H9 (cell line): ENCODE results near the gene KLHL7. TPM values are rescaled to one million over a fixed set of nuclear protein-coding genes. Genes with fewer than 3 reads are reported as not detected.

Source experiments
- DNase-seq: peaks from one replicate; pipeline ENCODE4 v3.0.0-alpha.2; 2017
- H2AFZ ChIP-seq: one replicate; pipeline ENCODE4 v1.6.1; 2013; ENCODE audit warnings: mild to moderate bottlenecking, low read length, control low read depth, moderate library complexity
- H2AK5ac ChIP-seq: 2 replicates; pipeline ENCODE4 v1.6.1; 2013; ENCODE audit warnings: low read length, control low read depth, mixed read lengths; ENCODE audit not compliant: insufficient read length
- H2BK120ac ChIP-seq: one replicate; pipeline ENCODE4 v1.6.1; 2013; ENCODE audit warnings: low read depth, mild to moderate bottlenecking, low read length, control low read depth, inconsistent platforms; ENCODE audit not compliant: poor library complexity, severe bottlenecking
- H2BK12ac ChIP-seq: 2 replicates; pipeline ENCODE4 v1.6.1; 2013; ENCODE audit warnings: low read length, control low read depth, mixed read lengths, low read depth; ENCODE audit not compliant: insufficient read length
- H2BK15ac ChIP-seq: 2 replicates; pipeline ENCODE4 v1.6.1; 2013; ENCODE audit warnings: low read depth, low read length, control low read depth
- H2BK20ac ChIP-seq: one replicate; pipeline ENCODE4 v1.6.1; 2013; ENCODE audit warnings: low read depth, mild to moderate bottlenecking, low read length, control low read depth, inconsistent platforms; ENCODE audit not compliant: poor library complexity, severe bottlenecking
- H2BK5ac ChIP-seq: 2 replicates; pipeline ENCODE4 v1.6.1; 2013; ENCODE audit warnings: low read length, control low read depth, mixed read lengths; ENCODE audit not compliant: insufficient read length
- H3K14ac ChIP-seq: 2 replicates; pipeline ENCODE4 v1.6.1; 2013; ENCODE audit warnings: low read length, control low read depth; ENCODE audit not compliant: insufficient read depth
- H3K18ac ChIP-seq: 2 replicates; pipeline ENCODE4 v1.6.1; 2013; ENCODE audit warnings: low read depth, mild to moderate bottlenecking, mixed read lengths, low read length, control low read depth; ENCODE audit not compliant: insufficient read length
- H3K23ac ChIP-seq: 2 replicates; pipeline ENCODE4 v1.6.1; 2013; ENCODE audit warnings: low read length, control low read depth, mixed read lengths, low read depth; ENCODE audit not compliant: insufficient read length
- H3K23me2 ChIP-seq: 2 replicates; pipeline ENCODE4 v1.6.1; 2013; ENCODE audit warnings: low read depth, mild to moderate bottlenecking, mixed read lengths, low read length, control low read depth; ENCODE audit not compliant: insufficient read length, poor library complexity, severe bottlenecking
- H3K27ac ChIP-seq: 2 replicates; pipeline ENCODE4 v1.5.1; 2013; ENCODE audit warnings: low read length, control low read depth, mixed read lengths, low read depth; ENCODE audit not compliant: insufficient read length
- H3K27me3 ChIP-seq: 2 replicates; pipeline ENCODE4 v1.6.1; 2013; ENCODE audit warnings: low read length, control low read depth, inconsistent platforms; ENCODE audit not compliant: insufficient read depth
- H3K4ac ChIP-seq: 2 replicates; pipeline ENCODE4 v1.6.1; 2013; ENCODE audit warnings: low read depth, mild to moderate bottlenecking, control low read depth, inconsistent platforms, low read length, moderate library complexity
- H3K4me1 ChIP-seq: 2 replicates; pipeline ENCODE4 v1.6.1; 2013; ENCODE audit warnings: low read length, control low read depth, inconsistent platforms; ENCODE audit not compliant: insufficient read depth
- H3K4me2 ChIP-seq: 2 replicates; pipeline ENCODE4 v1.6.1; 2013; ENCODE audit warnings: low read length, control low read depth, mixed read lengths; ENCODE audit not compliant: insufficient read length, insufficient read depth
- H3K56ac ChIP-seq: 2 replicates; pipeline ENCODE4 v1.6.1; 2013; ENCODE audit warnings: low read depth, mild to moderate bottlenecking, mixed read lengths, low read length, control low read depth; ENCODE audit not compliant: insufficient read length
- H3K79me1 ChIP-seq: 2 replicates; pipeline ENCODE4 v1.6.1; 2013; ENCODE audit warnings: low read depth, mild to moderate bottlenecking, moderate library complexity, low read length, control low read depth, inconsistent platforms; ENCODE audit not compliant: insufficient read depth, poor library complexity, severe bottlenecking
- H3K79me2 ChIP-seq: 2 replicates; pipeline ENCODE4 v1.6.1; 2013; ENCODE audit warnings: low read length, control low read depth, inconsistent platforms; ENCODE audit not compliant: insufficient read depth
- H3K9ac ChIP-seq: 2 replicates; pipeline ENCODE4 v1.6.1; 2013; ENCODE audit warnings: low read length, control low read depth, mixed read lengths; ENCODE audit not compliant: insufficient read length; ENCODE audit errors: extremely low read depth
- H3K9me3 ChIP-seq: one replicate; pipeline ENCODE4 v1.6.1; 2013; ENCODE audit warnings: low read depth, low read length, inconsistent platforms; ENCODE audit not compliant: control insufficient read depth
- H3T11ph ChIP-seq: one replicate; pipeline ENCODE4 v1.6.1; 2013; ENCODE audit warnings: mild to moderate bottlenecking, low read length, control low read depth, inconsistent platforms
- H4K20me1 ChIP-seq: one replicate; pipeline ENCODE4 v1.6.1; 2013; ENCODE audit not compliant: control insufficient read depth, insufficient read length, insufficient read depth
- H4K5ac ChIP-seq: 2 replicates; pipeline ENCODE4 v1.6.1; 2013; ENCODE audit warnings: low read depth, mild to moderate bottlenecking, mixed read lengths, low read length, control low read depth; ENCODE audit not compliant: insufficient read length
- H4K8ac ChIP-seq: replicated peaks from 2 replicates; pipeline ENCODE4 v1.6.1; 2013; ENCODE audit warnings: low read length, control low read depth, mixed read lengths, low read depth; ENCODE audit not compliant: insufficient read length
- H4K91ac ChIP-seq: 2 replicates; pipeline ENCODE4 v1.6.1; 2013; ENCODE audit warnings: low read depth, mild to moderate bottlenecking, moderate library complexity, mixed read lengths, low read length, control low read depth; ENCODE audit not compliant: insufficient read length
- H3K27ac Mint-ChIP-seq, 3 experiments: 2 replicates in 2 of 3; 3 replicates in 1 of 3; pipeline ENCODE4 v1.8.0; 2020 to 2021; ENCODE audit warnings: mixed read lengths in 3 of 3, mild to moderate bottlenecking in 1 of 3, moderate library complexity in 1 of 3
- H3K27me3 Mint-ChIP-seq: 2 replicates; pipeline ENCODE4 v1.8.0; 2021; ENCODE audit warnings: low read depth, mild to moderate bottlenecking, moderate library complexity, mixed read lengths
- H3K36me3 Mint-ChIP-seq, 3 experiments: 2 replicates in 2 of 3; 3 replicates in 1 of 3; pipeline ENCODE4 v1.8.0; 2020 to 2021; ENCODE audit warnings: low read depth in 3 of 3, mixed read lengths in 3 of 3; ENCODE audit not compliant: insufficient read depth in 1 of 3
- H3K4me1 Mint-ChIP-seq, 2 experiments: 2 replicates each; pipeline ENCODE4 v1.8.0; 2020; ENCODE audit warnings: mixed read lengths in 2 of 2
- H3K4me3 Mint-ChIP-seq, 2 experiments: 2 replicates in 1 of 2; 3 replicates in 1 of 2; pipeline ENCODE4 v1.8.0; 2020 to 2021; ENCODE audit warnings: mild to moderate bottlenecking in 2 of 2, mixed read lengths in 2 of 2, moderate library complexity in 1 of 2
- H3K9me3 Mint-ChIP-seq, 2 experiments: 2 replicates in 1 of 2; 3 replicates in 1 of 2; pipeline ENCODE4 v1.8.0; 2020; ENCODE audit warnings: mild to moderate bottlenecking in 2 of 2, mixed read lengths in 2 of 2, moderate library complexity in 1 of 2
- WGBS: extraction: QIAGEN DNeasy Blood & Tissue Kit; methylation state at CpG from one replicate; pipeline ENCODE4 v1.1.7; 2013; ENCODE audit warnings: missing lambda C conversion rate, low lambda C conversion rate, mixed read lengths; ENCODE audit not compliant: insufficient read length; ENCODE audit errors: extremely low coverage; 5-methylcytosine and 5-hydroxymethylcytosine counted together
- total RNA-seq: library from RNA; stranded (reverse); gene quantifications from 2 replicates; pipeline ENCODE4 v1.2.1, GENCODE V29; 2021
- TF ChIP-seq, protein P1 (sequence below): fragments of 200-600 bp; sonication (generic); conservative IDR thresholded peaks from 3 replicates; pipeline ENCODE4 v1.8.0; 2021; ENCODE audit warnings: antibody characterized with exemption, mild to moderate bottlenecking

The KLHL7 gene
- total RNA-seq, 1 experiment from 2014 or later: 56.7 TPM

DNA sequence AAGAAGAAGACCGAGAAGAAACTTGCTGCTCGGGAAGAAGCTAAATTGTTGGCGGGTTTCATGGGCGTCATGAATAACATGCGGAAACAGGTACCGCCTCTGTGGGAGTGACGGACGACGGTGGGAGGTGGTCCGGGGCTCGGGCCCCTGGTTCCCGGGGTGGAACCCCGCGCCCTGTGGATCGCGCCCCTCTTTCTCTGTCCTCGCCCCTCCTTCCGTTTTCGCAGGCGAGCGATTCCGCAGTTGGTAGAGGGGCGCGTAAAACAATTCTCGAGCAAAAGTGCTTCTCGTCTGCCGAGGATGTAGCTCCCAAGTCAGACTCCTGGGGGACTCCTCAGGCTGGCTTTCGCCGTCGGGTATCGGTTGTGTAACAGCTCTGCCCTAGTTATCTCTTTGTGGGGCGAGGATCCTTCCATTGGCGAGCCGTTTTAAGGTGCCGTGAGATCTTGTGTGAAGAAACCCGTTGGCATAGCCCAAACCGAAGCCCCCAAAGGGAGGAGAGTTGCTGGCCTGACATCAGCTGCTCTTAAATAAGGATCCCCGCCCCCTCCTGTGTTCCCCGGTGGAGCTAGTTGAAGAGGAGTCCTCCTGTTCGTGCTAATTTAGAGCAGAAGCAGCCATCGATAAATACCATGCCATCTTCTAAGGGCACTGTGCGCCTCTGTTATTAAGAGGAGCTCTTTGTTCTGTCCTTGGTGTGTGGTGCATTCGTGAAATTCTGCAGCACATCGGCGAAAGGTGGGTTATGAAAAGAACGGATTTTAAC, 655 bp downstream of the KLHL7 start:
- Mint-ChIP-seq H3K4me3 (peak overlapping the region; percentile 91 to 96), H3K36me3 (peaks cover 6 to 22% (median 19%) of the 10 kb centered on the region in 3 experiments; a peak in 6 of 7 replicates), H3K9me3 (peaks cover 0 to 4% of the 10 kb centered on the region in 2 experiments; a peak in 3 of 5 replicates), H3K27me3 (no peaks in the 10 kb centered on the region), H3K4me1 (peaks cover 39 to 40% of the 10 kb centered on the region in 2 experiments), H3K27ac (peak overlapping the region; percentile 97 to 99 (median 99))
- Histone ChIP-seq H3K18ac (peak overlapping the region; percentile 54), H3K4me1 (peaks cover 2% of the 10 kb centered on the region; the same call in 1 of the 2 replicates), H3K27ac (peak overlapping the region; percentile 46), H4K5ac (no peak overlapping the region), H3K4ac (no peak overlapping the region), H2BK5ac (peak overlapping the region; percentile 20), H2BK12ac (no peak overlapping the region), H3K23me2 (peaks cover 12% of the 10 kb centered on the region), H3K27me3 (no peaks in the 10 kb centered on the region), H2BK120ac (no peak overlapping the region), H2BK20ac (no peak overlapping the region), H3K79me2 (peaks cover 41% of the 10 kb centered on the region; the same call in 1 of the 2 replicates), H3T11ph (no peak overlapping the region), H3K79me1 (no peaks in the 10 kb centered on the region), H2AFZ (no peak overlapping the region), H4K20me1 (no peaks in the 10 kb centered on the region), H3K9ac (peak overlapping the region; percentile 94), H2AK5ac (no peak overlapping the region), H3K23ac (no peak overlapping the region), H4K8ac (no peak overlapping the region), H3K56ac (no peak overlapping the region), H3K14ac (peak overlapping the region; percentile 60), H3K9me3 (no peaks in the 10 kb centered on the region), H3K4me2 (peak overlapping the region; percentile 73), H4K91ac (no peak overlapping the region), H2BK15ac (no peak overlapping the region)
- TF ChIP-seq, protein P1, sequence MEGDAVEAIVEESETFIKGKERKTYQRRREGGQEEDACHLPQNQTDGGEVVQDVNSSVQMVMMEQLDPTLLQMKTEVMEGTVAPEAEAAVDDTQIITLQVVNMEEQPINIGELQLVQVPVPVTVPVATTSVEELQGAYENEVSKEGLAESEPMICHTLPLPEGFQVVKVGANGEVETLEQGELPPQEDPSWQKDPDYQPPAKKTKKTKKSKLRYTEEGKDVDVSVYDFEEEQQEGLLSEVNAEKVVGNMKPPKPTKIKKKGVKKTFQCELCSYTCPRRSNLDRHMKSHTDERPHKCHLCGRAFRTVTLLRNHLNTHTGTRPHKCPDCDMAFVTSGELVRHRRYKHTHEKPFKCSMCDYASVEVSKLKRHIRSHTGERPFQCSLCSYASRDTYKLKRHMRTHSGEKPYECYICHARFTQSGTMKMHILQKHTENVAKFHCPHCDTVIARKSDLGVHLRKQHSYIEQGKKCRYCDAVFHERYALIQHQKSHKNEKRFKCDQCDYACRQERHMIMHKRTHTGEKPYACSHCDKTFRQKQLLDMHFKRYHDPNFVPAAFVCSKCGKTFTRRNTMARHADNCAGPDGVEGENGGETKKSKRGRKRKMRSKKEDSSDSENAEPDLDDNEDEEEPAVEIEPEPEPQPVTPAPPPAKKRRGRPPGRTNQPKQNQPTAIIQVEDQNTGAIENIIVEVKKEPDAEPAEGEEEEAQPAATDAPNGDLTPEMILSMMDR: no peak; the same call in 2 of the 3 replicates
- DNase-seq: peak; percentile 60
- WGBS: no CpG with 5 or more reads among the region's 46 CpGs
